A549 (cell line): ENCODE measurements around the gene ODAD2.

Experiments
- CTCF ChIP-seq: fragments of >200 bp; sonication (Bioruptor Twin); formaldehyde crosslinking; IDR thresholded peaks from 3 replicates; pipeline ENCODE4 v1.5.1; 2016
- HEYL ChIP-seq: fragments of 250-450 bp; sonication (Bioruptor Pico); IDR thresholded peaks from 2 replicates; pipeline ENCODE4 v1.8.0; 2021; ENCODE audit warnings: mild to moderate bottlenecking, moderate library complexity
- MAX ChIP-seq: IDR thresholded peaks from 2 replicates; pipeline ENCODE4 v1.6.1; 2012
- PBX3 ChIP-seq: IDR thresholded peaks from 2 replicates; pipeline ENCODE4 v1.6.1; 2012
- POLR2A ChIP-seq: IDR thresholded peaks from 2 replicates; pipeline ENCODE4 v1.6.1; 2012; ENCODE audit warnings: mild to moderate bottlenecking, low read length
- RAD21 ChIP-seq, 2 experiments: fragments of >200 bp in 1 of 2; sonication (Bioruptor Twin) in 1 of 2; formaldehyde crosslinking in 1 of 2; IDR thresholded peaks in 1 of 2; conservative IDR thresholded peaks in 1 of 2; 2 replicates in 1 of 2; 3 replicates in 1 of 2; pipeline ENCODE4 v1.6.1; 2012 to 2018; ENCODE audit warnings: inconsistent platforms in 1 of 2
- USF2 ChIP-seq: fragments of 450-650 bp; IDR thresholded peaks from 2 replicates; pipeline ENCODE4 v1.6.1; 2014; ENCODE audit warnings: antibody characterized with exemption

GRCh38 chr10:27911539-27911938 lies 87.3 kb downstream of the ODAD2 start:
- TF ChIP-seq PBX3 (no peak), RAD21 (conservative IDR thresholded peaks at IDR 0.05 in 1 of 2, IDR thresholded peaks at IDR 0.05 in 1 of 2) (no peak), CTCF (no peak), HEYL (no peak), MAX (no peak), USF2 (no peak), POLR2A (no peak)
